HG03565 (cell line): ENCODE results near the gene OPTN.
"Not testable (repeated sequence)": the region's sequence is repeated elsewhere in the genome, so short reads cannot be mapped to it uniquely, and the experiment has no call there.

Experiments used
- ATAC-seq: cut with Tn5 transposase; IDR thresholded peaks from one replicate; pipeline ENCODE4 v1.9.1; 2021; ENCODE audit warnings: mild to moderate bottlenecking, moderate library complexity; ENCODE audit not compliant: unreplicated experiment

OPTN gene

DNA sequence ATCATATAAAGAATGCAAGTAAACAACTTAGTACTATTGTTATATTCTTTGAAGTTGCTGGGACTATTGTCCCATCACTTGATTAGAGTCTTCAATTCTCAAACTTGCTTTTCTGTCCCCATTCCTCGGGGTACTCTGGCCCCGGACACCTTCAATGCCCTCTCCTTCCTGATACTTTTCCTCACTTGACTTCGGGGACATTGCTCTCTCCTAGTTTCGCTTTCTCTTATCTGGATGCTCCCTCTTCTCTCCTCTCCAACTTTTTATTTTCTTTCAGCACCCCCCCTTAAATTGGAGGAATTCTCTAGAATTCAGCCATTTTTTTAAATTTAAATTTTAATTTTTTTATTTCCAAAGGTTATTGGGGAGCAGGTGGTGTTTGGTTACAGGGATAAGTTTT lies 10.6 kb upstream of the OPTN start:
- ATAC-seq: no peak

GRCh38 chr10:13090289-13090688 lies 9.7 kb upstream of the OPTN start:
- ATAC-seq: no peak

DNA sequence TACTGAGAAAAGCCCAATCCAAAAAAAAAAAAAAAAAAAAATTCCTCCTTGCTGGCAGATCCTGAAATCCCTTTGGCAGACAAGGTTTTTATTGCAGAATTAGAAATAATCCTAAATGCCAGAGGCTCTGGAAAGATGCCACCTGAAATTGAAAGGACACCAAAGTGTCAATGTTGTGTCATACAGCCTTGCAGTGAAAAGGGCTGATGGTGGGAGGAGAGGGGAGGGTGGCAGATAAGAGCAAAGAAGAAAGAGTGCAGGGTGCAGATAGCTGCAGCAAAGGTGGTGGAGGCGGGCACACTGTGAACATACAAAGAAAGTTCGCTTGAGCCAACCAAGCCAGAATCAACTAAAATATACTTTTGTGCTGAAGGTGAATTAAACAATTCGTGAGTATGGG lies 8.2 kb upstream of the OPTN start:
- ATAC-seq: no peak

- ATAC-seq: no peak
Observed at GRCh38 chr10:13092291-13093102, 7.5 kb upstream of the OPTN start.

GRCh38 chr10:13094082-13094481 lies 5.9 kb upstream of the OPTN start:
- not testable (repeated sequence) for ATAC-seq

DNA sequence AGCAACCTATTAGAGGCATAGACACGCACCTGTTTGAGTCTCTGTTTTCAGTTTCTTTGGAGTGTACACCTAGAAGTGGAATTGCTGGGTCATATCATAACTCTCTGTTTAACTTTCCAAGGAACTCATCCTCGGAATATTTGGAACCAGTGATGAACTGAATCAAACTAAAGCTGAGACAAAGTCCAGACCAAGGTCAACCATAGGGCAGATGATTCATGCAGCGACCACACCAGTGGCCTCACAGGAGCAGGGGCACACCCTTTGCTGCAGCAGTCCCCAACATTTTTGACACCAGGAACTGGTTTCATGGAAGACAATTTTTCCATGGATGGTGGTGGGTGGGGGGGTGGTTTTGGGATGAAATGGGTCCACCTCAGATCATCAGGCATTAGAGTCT lies 4.9 kb upstream of the OPTN start:
- ATAC-seq: no peak

GRCh38 chr10:13095929-13096328 lies 4.0 kb upstream of the OPTN start:
- no peak for ATAC-seq

- ATAC-seq: peak; percentile 24
Observed at GRCh38 chr10:13099144-13099665, 758 bp upstream of the OPTN start.

- ATAC-seq: peak; percentile 14
Observed at GRCh38 chr10:13100349-13101294, 659 bp downstream of the OPTN start.

- no peak for ATAC-seq
Observed at GRCh38 chr10:13102002-13102794, 2.2 kb downstream of the OPTN start.

DNA sequence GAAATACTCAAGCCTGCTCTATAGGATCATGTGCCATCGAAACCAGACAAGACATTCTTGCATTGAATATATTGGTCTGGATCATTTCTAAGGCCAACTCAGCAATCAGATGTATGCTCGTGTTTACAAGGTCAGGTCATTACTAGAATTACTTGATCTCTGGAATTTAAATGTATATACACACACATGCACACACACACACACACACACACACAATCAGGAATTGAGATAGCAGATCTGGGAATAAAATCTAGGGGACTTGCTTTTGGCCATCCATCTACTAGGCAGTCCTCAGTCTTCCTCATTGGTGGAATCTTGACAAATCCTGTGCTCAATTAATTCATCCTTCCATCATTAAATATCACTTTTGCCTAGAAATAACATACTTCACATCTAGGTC lies 3.6 kb downstream of the OPTN start:
- no peak for ATAC-seq

DNA sequence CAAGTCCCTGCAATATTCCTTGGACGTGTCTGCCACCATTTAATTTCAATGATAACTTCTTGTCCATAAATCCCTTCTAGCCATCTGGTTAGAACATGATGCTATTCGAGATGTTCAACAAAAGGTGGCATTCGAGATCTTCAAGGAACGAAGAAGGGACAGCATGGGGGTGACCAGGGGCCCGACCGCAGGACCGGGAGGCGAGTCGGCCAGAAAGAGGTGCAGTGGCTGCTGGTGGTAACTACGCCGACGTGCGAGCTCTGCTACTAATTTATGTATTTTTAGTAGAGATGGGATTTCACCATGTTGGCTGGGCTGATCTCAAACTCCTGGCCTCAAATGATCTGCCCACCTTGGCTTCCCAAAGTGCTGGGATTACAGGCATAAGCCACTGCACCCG lies 4.7 kb downstream of the OPTN start:
- ATAC-seq: no peak

GRCh38 chr10:13105184-13105583 lies 5.2 kb downstream of the OPTN start:
- no peak for ATAC-seq

DNA sequence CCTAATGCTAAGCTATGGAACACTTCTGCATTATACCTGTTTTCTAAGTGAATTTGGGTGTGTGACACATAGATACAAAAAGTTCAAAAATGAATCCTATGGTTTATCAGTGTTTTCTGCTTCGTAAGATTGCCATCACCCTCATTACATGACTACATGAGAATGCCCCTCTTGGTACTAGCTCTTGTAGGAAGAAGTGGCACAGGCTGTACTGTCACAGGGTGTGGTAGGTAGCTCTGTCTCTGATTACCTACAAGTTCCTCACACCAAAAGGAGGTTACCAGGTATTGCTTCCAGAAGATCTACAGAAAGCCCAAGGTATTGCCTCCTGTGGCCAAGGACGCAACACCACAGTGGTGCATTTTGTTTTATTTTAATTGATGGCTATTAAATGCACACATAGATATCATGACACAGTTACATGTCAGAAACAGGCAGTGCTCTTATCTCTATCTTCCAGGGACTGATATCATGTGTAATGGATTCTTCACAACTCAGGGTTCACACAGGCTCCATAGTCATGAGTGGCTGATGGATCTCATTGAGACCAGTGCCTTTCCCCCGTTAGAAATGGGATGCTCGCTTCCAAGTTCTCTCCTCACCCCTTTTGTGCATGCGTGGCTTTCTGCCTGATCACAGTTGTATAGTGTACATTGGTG lies 6.6 kb downstream of the OPTN start:
- no peak for ATAC-seq

GRCh38 chr10:13110908-13111307 lies 10.9 kb downstream of the OPTN start:
- ATAC-seq: no peak

- no peak for ATAC-seq
Observed at GRCh38 chr10:13113544-13113943, 13.6 kb downstream of the OPTN start.

DNA sequence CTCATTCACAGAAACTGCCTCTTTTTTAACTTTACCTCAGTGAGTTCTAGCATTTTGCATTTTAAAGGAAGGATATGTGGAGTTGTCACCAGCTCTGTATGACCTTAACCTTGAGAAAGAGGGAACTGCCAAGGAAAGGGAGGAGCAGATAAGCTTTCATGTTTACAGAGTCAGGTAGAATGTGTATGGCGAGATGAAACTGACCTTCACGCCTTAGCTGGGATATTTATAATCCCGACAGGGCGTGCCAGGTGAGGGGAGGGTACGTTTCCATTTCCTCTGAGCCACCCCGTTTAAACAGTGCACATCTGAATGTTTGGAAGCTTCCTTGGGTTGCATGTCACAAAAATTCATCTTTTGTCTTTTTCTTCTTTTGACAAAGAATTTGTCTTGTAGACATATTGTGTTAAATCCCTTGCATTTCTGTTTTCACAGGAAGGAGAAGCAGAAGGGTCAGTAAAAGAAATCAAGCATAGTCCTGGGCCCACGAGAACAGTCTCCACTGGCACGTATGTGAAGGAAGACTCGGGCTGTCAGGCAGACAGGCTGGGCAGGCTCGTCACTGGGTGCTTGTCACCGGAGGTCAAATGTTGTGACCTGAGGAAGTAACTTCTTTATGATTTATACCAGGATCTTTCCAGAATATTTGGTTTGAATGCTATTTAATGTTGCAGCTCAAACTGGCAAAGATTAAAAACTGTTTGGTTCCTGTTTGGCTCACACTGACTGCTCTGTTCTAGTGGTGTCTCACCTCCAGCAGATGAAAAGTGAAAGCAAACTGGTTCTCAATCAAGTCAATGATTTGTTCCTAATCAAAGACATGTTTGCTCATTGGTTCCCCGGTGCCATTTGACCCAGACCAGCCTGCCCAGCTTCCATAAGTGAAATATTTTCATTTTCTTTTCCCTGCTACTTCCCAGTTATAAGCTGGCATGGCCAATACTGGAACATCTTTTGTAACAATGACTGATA lies 16.2 kb downstream of the OPTN start:
- ATAC-seq: no peak

- ATAC-seq: no peak
Observed at GRCh38 chr10:13117841-13118783, 18.1 kb downstream of the OPTN start.
